ENCODE measurements around the gene ROBO1.

The ROBO1 gene

DNA sequence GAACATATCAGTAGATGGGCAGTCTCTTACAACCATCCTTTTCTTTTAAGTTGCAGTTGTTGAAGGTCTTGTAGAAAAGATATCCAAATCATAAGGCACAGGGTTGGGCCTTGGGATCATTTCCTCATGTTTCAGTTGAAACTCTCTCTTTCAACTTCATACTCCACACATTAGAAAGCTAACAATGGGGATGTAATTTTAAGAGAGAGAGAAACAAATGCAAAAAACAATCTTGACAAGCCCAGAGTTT is 747.9 kb downstream of the ROBO1 start:
- no peaks in the 10 kb centered on the region for H3K36me3 ChIP-seq (ENCODE audit: insufficient read depth, low read length)
- H3K4me3 ChIP-seq: peak overlapping the region; percentile 88
- no peak overlapping the region for H3K27ac ChIP-seq
- no peak for DNase-seq (ENCODE audit: low read depth, low spot score)
- H3K9me3 ChIP-seq (ENCODE audit: low read depth, low read length): no peaks in the 10 kb centered on the region
- H3K9ac ChIP-seq (ENCODE audit: insufficient read length): no peak overlapping the region
- TF ChIP-seq EZH2 (IDR thresholded peaks at IDR 0.05) (no peak), FOXP2 (optimal IDR thresholded peaks at IDR 0.05; ENCODE audit: control extremely low read depth, extremely low read length, insufficient read depth) (no peak), POLR2AphosphoS5 (IDR thresholded peaks at IDR 0.05; ENCODE audit: borderline replicate concordance, low read depth, low read length) (no peak)

DNA sequence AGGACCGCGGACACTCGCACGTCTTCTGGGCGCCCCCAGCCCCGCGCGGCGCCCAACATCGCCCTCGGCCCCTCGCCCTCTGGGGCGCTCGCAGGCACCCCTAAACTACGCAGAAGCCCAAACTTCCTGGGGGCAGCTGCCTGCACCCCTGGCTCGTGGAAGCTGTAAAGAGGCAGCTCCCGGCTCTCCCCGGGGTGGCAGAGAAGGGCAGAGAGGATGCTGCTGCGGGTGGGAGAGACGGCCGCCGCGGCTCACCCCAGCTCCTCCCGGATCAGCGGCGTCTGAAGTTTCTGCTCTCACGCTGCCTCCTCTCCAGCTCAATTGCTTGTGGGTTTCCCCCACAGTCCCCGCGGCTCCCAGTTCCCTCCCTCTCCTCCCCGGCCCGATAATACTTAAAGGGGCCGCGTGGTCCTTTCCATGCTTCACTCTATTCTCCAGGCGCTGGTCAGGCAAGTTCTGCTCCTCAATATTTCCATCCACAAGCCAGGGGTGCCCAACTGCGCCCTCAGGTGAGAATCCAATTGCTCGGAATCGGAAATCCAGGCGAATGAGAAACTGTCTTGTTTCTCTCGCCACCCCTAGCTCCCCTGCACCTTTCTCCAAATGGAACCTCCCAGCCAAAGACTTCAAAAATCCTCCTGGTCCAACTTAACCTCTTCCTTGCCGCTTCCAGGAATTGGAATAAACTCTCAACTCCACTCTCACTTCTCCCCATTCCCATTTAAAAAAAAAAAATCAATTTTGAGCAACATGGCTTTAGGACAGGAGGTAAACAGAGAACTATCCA is 748.5 kb downstream of the ROBO1 start:
- Histone ChIP-seq H3K9ac (ENCODE audit: insufficient read length) (peak overlapping the region; percentile 98), H3K36me3 (ENCODE audit: insufficient read depth, low read length) (no peaks in the 10 kb centered on the region), H3K27ac (peak overlapping the region; percentile 95), H3K9me3 (ENCODE audit: low read depth, low read length) (no peaks in the 10 kb centered on the region), H3K4me3 (peak overlapping the region; percentile 88)
- TF ChIP-seq POLR2AphosphoS5 (IDR thresholded peaks at IDR 0.05; ENCODE audit: borderline replicate concordance, low read depth, low read length) (peak; percentile 86), EZH2 (IDR thresholded peaks at IDR 0.05) (no peak), FOXP2 (optimal IDR thresholded peaks at IDR 0.05; ENCODE audit: control extremely low read depth, extremely low read length, insufficient read depth) (no peak)
- peak; percentile 65 for DNase-seq (ENCODE audit: low read depth, low spot score)

DNA sequence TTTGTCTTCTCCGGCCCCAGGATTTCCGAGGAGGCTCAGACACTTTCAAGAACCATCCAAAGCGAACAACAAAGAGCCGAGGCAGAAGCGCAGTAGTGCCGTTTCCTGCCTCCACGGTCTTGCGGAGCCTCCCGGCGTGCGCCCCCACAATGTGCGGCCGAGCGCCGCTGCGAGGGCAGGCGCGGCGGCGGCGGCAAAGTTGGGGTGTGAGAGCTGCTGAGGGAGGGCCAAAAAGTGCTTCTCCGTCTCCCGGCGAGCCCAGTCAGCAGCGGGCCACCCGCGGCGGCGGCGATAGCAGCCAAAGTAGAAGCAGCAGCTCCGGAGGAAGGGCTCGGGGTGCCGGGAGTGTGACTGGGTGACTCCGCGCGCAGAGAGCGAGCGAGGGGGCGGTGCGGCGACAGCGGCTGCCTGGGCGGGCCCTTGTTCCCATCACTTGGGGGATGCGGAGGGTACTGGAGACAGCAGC is 749.1 kb downstream of the ROBO1 start:
- Histone ChIP-seq H3K9me3 (ENCODE audit: low read depth, low read length) (no peaks in the 10 kb centered on the region), H3K4me3 (peak overlapping the region; percentile 88), H3K27ac (no peak overlapping the region), H3K36me3 (ENCODE audit: insufficient read depth, low read length) (no peaks in the 10 kb centered on the region), H3K9ac (ENCODE audit: insufficient read length) (peak overlapping the region; percentile 98)
- TF ChIP-seq EZH2 (IDR thresholded peaks at IDR 0.05): no peak
- TF ChIP-seq POLR2AphosphoS5 (IDR thresholded peaks at IDR 0.05; ENCODE audit: borderline replicate concordance, low read depth, low read length): no peak
- no peak for DNase-seq (ENCODE audit: low read depth, low spot score)

DNA sequence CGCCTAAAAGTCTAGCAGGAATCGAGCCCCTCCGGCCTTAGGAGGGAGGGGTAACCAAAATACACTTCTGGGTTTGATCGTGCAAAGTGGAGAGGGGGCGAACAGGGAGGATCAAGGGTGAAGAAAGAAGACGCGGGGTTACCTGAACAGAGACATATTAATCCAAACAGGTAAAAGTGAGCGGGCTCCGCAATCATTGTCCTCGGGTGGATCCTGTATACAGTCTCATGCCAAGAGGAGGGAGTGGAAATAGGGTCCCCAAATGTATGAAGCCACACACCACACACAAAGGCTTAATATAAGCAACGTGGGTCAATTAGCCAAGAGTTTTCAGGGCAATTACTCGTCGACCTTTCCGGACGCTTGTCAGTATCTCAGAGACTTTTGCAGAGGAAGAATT is 749.5 kb downstream of the ROBO1 start:
- no peaks in the 10 kb centered on the region for H3K36me3 ChIP-seq (ENCODE audit: insufficient read depth, low read length)
- H3K9me3 ChIP-seq (ENCODE audit: low read depth, low read length): no peaks in the 10 kb centered on the region
- TF ChIP-seq EZH2 (IDR thresholded peaks at IDR 0.05) (no peak), FOXP2 (optimal IDR thresholded peaks at IDR 0.05; ENCODE audit: control extremely low read depth, extremely low read length, insufficient read depth) (no peak), POLR2AphosphoS5 (IDR thresholded peaks at IDR 0.05; ENCODE audit: borderline replicate concordance, low read depth, low read length) (no peak)
- peak overlapping the region; percentile 88 for H3K4me3 ChIP-seq
- H3K27ac ChIP-seq: 0 out of 2 replicates have a peak overlapping the region, but pooled peaks have one; percentile 50
- peak overlapping the region; percentile 98 for H3K9ac ChIP-seq (ENCODE audit: insufficient read length)
- DNase-seq (ENCODE audit: low read depth, low spot score): no peak

DNA sequence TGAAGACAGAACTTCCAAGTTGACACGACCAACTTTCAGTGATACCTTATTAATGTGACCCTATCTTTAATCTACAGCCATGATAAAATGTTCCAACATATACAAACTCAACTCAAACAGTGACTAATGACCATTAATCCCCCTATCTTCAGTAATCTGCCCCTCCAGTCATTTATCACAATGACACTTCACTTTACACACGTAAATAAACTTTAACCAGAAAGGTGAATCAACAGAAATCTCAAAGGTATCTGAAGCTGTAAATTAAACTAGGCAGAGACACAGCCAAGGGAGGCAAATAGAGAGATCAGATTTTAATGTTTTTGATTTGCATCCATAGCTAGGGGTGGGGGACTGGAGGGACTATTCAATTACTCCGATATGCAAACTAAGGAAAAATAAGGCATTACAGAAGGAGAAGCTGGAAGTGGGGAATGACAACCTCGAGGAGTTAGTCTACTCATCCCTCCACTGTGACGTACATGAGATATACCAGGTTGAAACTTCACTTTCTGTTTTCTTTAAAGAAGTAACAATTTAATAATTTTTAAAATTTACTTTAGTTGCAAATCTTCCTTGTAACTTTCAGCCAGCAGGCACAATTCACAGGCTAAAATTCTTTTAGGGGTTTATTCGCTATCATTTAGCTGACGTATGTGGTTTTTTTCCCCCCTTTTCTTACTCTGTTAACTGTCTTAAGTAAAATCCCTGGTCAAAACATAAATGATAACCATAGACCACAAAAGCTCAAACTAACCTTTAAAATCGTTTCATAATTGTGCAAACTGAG is 751.0 kb downstream of the ROBO1 start:
- H3K9me3 ChIP-seq (ENCODE audit: low read depth, low read length): no peaks in the 10 kb centered on the region
- no peak overlapping the region for H3K27ac ChIP-seq
- peak overlapping the region; percentile 57 for H3K9ac ChIP-seq (ENCODE audit: insufficient read length)
- TF ChIP-seq POLR2AphosphoS5 (IDR thresholded peaks at IDR 0.05; ENCODE audit: borderline replicate concordance, low read depth, low read length) (no peak), EZH2 (IDR thresholded peaks at IDR 0.05) (no peak), FOXP2 (optimal IDR thresholded peaks at IDR 0.05; ENCODE audit: control extremely low read depth, extremely low read length, insufficient read depth) (no peak)
- peak overlapping the region; percentile 88 for H3K4me3 ChIP-seq
- no peaks in the 10 kb centered on the region for H3K36me3 ChIP-seq (ENCODE audit: insufficient read depth, low read length)
- DNase-seq (ENCODE audit: low read depth, low spot score): no peak

DNA sequence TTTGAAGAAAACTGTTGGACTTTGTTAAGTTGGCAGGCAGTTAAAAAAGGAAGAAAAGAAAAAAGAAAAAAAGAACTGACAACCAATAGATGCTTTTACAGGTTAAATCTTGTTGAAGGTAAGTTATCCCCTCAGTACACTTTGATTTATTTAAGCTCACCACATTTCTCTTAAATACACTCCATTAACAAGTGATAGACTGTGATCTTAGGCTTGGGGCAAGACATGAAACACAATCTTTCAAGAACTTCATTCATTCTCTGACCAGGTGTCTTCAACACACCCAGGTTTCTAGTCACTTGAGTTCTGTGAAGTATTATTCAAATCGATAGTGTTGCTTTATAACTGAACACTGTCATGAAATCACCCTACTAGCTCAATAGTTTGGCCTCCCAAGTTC is 751.9 kb downstream of the ROBO1 start:
- no peak overlapping the region for H3K27ac ChIP-seq

DNA sequence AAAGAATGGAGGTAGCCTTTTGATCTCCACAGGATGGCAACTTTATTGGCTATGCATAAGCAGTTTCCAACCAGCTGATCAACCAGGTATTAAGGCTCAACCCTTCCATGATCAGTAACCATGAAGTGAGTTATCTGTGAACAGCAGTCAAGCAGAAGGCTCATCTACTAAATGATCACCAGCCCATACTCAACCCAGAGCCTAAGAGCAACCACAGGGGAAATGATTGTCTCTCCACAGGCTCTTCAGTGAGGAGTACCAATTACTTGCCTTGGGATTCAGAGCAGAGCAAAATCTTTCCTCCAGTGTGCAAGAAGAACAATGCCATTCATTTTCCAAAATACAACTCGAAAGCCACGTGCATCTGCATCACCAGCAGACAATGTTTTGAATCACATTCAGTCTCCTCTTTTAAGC is 754.8 kb downstream of the ROBO1 start:
- Histone ChIP-seq H3K36me3 (ENCODE audit: insufficient read depth, low read length) (no peaks in the 10 kb centered on the region), H3K4me3 (no peak overlapping the region), H3K27ac (no peak overlapping the region), H3K9me3 (ENCODE audit: low read depth, low read length) (no peaks in the 10 kb centered on the region), H3K9ac (ENCODE audit: insufficient read length) (no peak overlapping the region)
- TF ChIP-seq EZH2 (IDR thresholded peaks at IDR 0.05) (no peak), POLR2AphosphoS5 (IDR thresholded peaks at IDR 0.05; ENCODE audit: borderline replicate concordance, low read depth, low read length) (no peak), FOXP2 (optimal IDR thresholded peaks at IDR 0.05; ENCODE audit: control extremely low read depth, extremely low read length, insufficient read depth) (no peak)
- DNase-seq (ENCODE audit: low read depth, low spot score): no peak

More for the DNA sequence above, 751.9 kb downstream of the ROBO1 start:
- Histone ChIP-seq H3K9ac (ENCODE audit: insufficient read length) (no peak overlapping the region), H3K36me3 (ENCODE audit: insufficient read depth, low read length) (no peaks in the 10 kb centered on the region), H3K9me3 (ENCODE audit: low read depth, low read length) (no peaks in the 10 kb centered on the region), H3K4me3 (peak overlapping the region; percentile 88)
- TF ChIP-seq POLR2AphosphoS5 (IDR thresholded peaks at IDR 0.05; ENCODE audit: borderline replicate concordance, low read depth, low read length) (no peak), EZH2 (IDR thresholded peaks at IDR 0.05) (no peak), FOXP2 (optimal IDR thresholded peaks at IDR 0.05; ENCODE audit: control extremely low read depth, extremely low read length, insufficient read depth) (no peak)
- DNase-seq (ENCODE audit: low read depth, low spot score): no peak

DNA sequence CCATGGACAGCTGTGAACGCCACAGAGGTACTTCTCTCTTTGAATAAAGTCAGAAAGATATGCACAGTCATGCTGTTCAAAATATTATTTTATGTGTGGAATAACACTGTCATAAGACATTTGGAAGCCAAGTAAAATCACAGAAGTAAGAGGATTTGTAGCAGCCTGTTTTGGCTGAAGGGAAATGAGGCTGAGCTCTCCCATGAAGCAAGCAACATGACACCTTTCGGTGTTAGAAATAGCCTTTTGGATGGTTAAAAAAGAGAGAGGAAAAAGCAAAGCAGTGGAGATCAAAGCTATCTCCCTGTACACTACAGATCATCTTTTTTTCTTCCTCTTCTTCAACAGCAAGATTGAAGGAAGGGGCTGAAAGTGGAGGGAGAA is 755.3 kb downstream of the ROBO1 start:
- Histone ChIP-seq H3K36me3 (ENCODE audit: insufficient read depth, low read length) (no peaks in the 10 kb centered on the region), H3K9me3 (ENCODE audit: low read depth, low read length) (no peaks in the 10 kb centered on the region), H3K9ac (ENCODE audit: insufficient read length) (no peak overlapping the region), H3K27ac (no peak overlapping the region), H3K4me3 (no peak overlapping the region)
- TF ChIP-seq FOXP2 (optimal IDR thresholded peaks at IDR 0.05; ENCODE audit: control extremely low read depth, extremely low read length, insufficient read depth): no peak
- no peak for TF ChIP-seq POLR2AphosphoS5 (IDR thresholded peaks at IDR 0.05; ENCODE audit: borderline replicate concordance, low read depth, low read length)
- TF ChIP-seq EZH2 (IDR thresholded peaks at IDR 0.05): no peak
- DNase-seq (ENCODE audit: low read depth, low spot score): no peak

Data from SK-N-MC (cell line).